Kidney epithelial cell (primary cell): ENCODE data around the gene MRPS27. TPM values are rescaled to one million over a fixed set of nuclear protein-coding genes. Genes with fewer than 3 reads are reported as not detected.

ENCODE experiments used
- DNase-seq: peaks from one replicate; pipeline ENCODE4 v3.0.0-alpha.2; 2010; ENCODE audit warnings: low read depth
- H3K27me3 ChIP-seq: 2 replicates; pipeline ENCODE4 v1.6.0; 2011; ENCODE audit warnings: low read length; ENCODE audit not compliant: control insufficient read depth, insufficient read depth
- H3K36me3 ChIP-seq: 2 replicates; pipeline ENCODE4 v1.5.1; 2011; ENCODE audit warnings: low read length; ENCODE audit not compliant: control insufficient read depth, insufficient read depth
- H3K4me3 ChIP-seq: 2 replicates; pipeline ENCODE4 v1.5.1; 2011; ENCODE audit warnings: low read depth, mild to moderate bottlenecking, control low read depth, low read length
- CTCF ChIP-seq: IDR thresholded peaks from 2 replicates; pipeline ENCODE4 v1.5.1; 2011; ENCODE audit warnings: mild to moderate bottlenecking, moderate library complexity, low read length, control low read depth, inconsistent platforms; ENCODE audit not compliant: insufficient read depth, poor library complexity, severe bottlenecking
- total RNA-seq: library from RNA; depleted of rRNA; stranded (reverse); fragments of >200 nt; gene quantifications from 2 replicates; pipeline ENCODE4 v1.2.3, GENCODE V29; 2015

The MRPS27 gene
- total RNA-seq, 1 donor from 2014 or later, result 67.3 TPM

DNA sequence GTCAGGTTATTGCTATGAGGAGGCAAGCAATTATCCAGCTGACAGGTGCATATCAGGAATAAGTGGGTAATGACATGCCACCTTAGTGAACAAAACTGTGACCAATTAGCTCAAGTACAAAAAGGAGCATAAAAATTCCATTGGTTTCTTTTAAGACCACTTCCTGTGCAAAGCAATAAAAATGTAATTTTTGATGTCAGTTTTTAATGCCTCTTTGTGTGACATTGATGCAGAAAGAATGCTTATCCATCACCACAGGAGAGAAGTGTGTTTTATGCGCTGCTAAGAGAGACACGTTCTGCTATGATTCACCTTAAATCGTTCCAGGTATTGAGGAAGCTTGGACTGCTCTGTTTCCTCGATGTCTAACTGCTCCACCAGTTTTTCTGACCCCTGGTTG is 96.7 kb downstream of the MRPS27 start:
- H3K36me3 ChIP-seq, result no peaks in the 10 kb centered on the region
- H3K27me3 ChIP-seq, result no peaks in the 10 kb centered on the region
- TF ChIP-seq CTCF, result no peak
- no peak overlapping the region for H3K4me3 ChIP-seq
- DNase-seq, result no peak

GRCh38 chr5:72222521-72222920 is 97.5 kb downstream of the MRPS27 start:
- Histone ChIP-seq H3K4me3 (no peak overlapping the region), H3K36me3 (no peaks in the 10 kb centered on the region), H3K27me3 (no peaks in the 10 kb centered on the region)
- TF ChIP-seq CTCF, result no peak
- DNase-seq, result no peak

DNA sequence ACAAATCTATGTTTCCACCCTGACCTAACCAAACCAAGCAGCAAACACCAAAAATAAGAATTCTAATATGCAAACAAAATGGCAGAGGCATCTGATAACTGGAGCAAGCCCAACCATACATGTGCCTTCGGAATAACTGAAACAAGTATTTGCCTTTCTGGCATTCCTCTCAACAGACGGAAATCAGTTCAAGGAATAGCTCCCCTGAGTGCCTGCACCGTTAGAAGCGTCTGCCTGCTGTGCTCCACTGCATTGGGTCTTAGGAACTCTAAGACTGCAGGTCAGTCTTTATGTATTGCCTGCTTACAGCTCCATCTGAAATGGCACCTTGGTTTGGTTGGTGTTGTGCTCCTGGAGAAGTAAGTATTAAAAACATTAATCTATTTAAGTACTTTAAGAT is 98.5 kb downstream of the MRPS27 start:
- TF ChIP-seq CTCF, result no peak
- no peak for DNase-seq
- Histone ChIP-seq H3K4me3 (no peak overlapping the region), H3K27me3 (no peaks in the 10 kb centered on the region), H3K36me3 (no peaks in the 10 kb centered on the region)

- TF ChIP-seq CTCF, result no peak
- no peak overlapping the region for H3K4me3 ChIP-seq
- H3K36me3 ChIP-seq, result no peaks in the 10 kb centered on the region
- no peak for DNase-seq
- no peaks in the 10 kb centered on the region for H3K27me3 ChIP-seq
Observed at GRCh38 chr5:72221099-72221498, 98.9 kb downstream of the MRPS27 start.

DNA sequence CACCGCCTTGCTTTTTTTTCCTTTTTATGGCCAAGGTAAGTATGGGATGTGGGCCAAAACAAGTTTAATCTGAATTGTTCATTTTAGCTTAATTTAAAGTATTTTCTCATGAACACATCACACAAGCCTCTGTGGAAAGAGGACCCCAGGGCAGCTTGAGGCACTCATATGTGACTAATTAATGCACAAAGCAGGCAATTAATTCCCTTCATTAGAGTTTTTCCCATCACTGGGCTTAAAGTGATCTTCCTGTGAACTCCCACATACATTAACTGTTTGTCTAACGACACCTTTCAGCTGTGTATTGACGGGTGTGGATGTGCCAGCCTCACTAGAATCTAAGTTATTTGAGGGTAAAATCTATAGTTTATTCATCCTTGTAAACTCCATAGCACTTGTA is 103.3 kb downstream of the MRPS27 start:
- no peak overlapping the region for H3K4me3 ChIP-seq
- H3K36me3 ChIP-seq, result no peaks in the 10 kb centered on the region
- TF ChIP-seq CTCF, result no peak
- DNase-seq, result no peak
- H3K27me3 ChIP-seq, result no peaks in the 10 kb centered on the region

DNA sequence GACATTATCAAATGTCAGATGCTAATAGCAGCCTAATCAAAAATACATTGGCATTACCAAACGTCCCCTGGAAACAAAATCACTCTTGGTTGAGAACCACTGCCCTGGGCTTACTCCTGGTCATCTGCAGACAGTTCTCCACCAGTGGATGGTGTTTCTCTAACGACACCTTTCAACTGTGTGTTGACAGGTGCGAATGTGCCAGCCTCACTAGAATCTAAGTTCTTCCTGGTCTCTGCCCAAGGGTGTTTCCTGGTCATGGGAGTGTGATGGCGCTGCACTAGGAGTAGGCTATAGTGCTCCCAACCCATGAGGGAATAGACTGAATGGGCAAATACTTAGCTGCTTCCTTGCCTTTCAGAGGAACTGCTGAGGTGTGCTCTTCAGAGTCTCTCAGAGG is 105.9 kb downstream of the MRPS27 start:
- no peak for TF ChIP-seq CTCF
- DNase-seq, result no peak
- Histone ChIP-seq H3K36me3 (no peaks in the 10 kb centered on the region), H3K27me3 (no peaks in the 10 kb centered on the region), H3K4me3 (no peak overlapping the region)
